ENCODE results near the gene RBM26.

The RBM26 gene

DNA sequence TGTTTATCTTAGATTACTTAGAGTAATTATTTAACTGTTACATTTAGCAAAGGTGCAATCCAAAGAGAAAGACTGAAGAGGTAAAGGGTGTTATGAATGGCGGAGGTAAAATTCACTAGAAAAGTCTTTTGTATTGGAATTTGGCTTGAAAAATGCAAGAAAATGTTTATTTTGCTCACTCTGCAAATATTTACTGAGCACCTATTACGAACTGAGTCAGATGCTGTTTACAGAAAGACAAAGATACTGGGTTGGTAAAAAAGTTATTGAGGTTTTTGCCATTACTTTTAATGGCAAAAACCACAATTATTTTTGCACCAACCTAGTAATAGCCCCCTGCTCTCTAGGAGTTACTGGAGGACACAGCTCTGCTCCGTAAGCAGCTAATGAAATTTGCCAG lies 135.2 kb downstream of the RBM26 start:
- DNase-seq: no peak

Measured in activated CD4-positive, CD25-positive, alpha-beta regulatory T cell treated with anti-CD3 and anti-CD28 coated beads, Interleukin-2, amount 50 U/mL, for 72 hours (primary cell).